Uterus (tissue), 4 donors: Measurements from ENCODE around the gene KLHL40. TPM values are rescaled to one million over a fixed set of nuclear protein-coding genes. Genes with fewer than 3 reads are reported as not detected.

Experiments used
- DNase-seq, 2 donors: peaks; one replicate each; pipeline ENCODE4 v3.0.0-alpha.2; 2019 to 2020
- H3K27ac ChIP-seq, 2 donors: fragments of 200-600 bp; sonication (generic); 1 replicate in 1 of 2; 2 replicates in 1 of 2; pipeline ENCODE4 v1.5.1; 2016 to 2018
- H3K27me3 ChIP-seq, 2 donors: fragments of 200-600 bp; sonication (generic); one replicate each; pipeline ENCODE4 v1.5.1; 2018 to 2019; ENCODE audit warnings: control low read depth in 1 of 2
- H3K36me3 ChIP-seq, 2 donors: fragments of 200-600 bp; sonication (generic); one replicate each; pipeline ENCODE4 v1.5.1; 2019; ENCODE audit warnings: control low read depth in 1 of 2
- H3K4me1 ChIP-seq, 2 donors: fragments of 200-600 bp; sonication (generic); one replicate each; pipeline ENCODE4 v1.5.1; 2018 to 2019; ENCODE audit warnings: control low read depth in 1 of 2
- H3K4me3 ChIP-seq, 2 donors: fragments of 200-600 bp; sonication (generic); 1 replicate in 1 of 2; 2 replicates in 1 of 2; pipeline ENCODE4 v1.5.1; 2018 to 2019; ENCODE audit warnings: mild to moderate bottlenecking in 1 of 2
- H3K9me3 ChIP-seq, 2 donors: fragments of 200-600 bp; sonication (generic); one replicate each; pipeline ENCODE4 v1.5.1; 2019; ENCODE audit warnings: control low read depth in 1 of 2
- POLR2A ChIP-seq, 2 donors: fragments of 450-650 bp; IDR thresholded peaks; one replicate each; pipeline ENCODE4 v1.6.1; 2016; ENCODE audit warnings: antibody characterized with exemption in 2 of 2, mild to moderate bottlenecking in 1 of 2, moderate library complexity in 1 of 2
- intact Hi-C: fragments of 100-400 bp; cut with DNase I; formaldehyde crosslinking; loops from one replicate; pipeline ENCODE4 v1.15.1; 2023; ENCODE audit warnings: low total_unique reads
- total RNA-seq, 4 donors: library from RNA; depleted of rRNA in 3 of 4; stranded (reverse); fragments of >200 nt in 3 of 4; gene quantifications; one replicate each; pipeline versions ENCODE4 v1.1.0 to v1.2.4, GENCODE V29; 2014 to 2023
- TF ChIP-seq, protein P1 (sequence below), 4 experiments: fragments of 200-600 bp in 2 of 4; fragments of 450-650 bp in 2 of 4; sonication (generic) in 2 of 4; IDR thresholded peaks; one replicate each; pipeline ENCODE4 v1.5.1; 2016 to 2019; ENCODE audit warnings: antibody characterized with exemption in 4 of 4, mild to moderate bottlenecking in 2 of 4, moderate library complexity in 1 of 4
- donor health status: DM: yes; HTN: yes; CAD: no.

Gene KLHL40
- total RNA-seq, 4 donors from 2014 or later, result not detected

DNA sequence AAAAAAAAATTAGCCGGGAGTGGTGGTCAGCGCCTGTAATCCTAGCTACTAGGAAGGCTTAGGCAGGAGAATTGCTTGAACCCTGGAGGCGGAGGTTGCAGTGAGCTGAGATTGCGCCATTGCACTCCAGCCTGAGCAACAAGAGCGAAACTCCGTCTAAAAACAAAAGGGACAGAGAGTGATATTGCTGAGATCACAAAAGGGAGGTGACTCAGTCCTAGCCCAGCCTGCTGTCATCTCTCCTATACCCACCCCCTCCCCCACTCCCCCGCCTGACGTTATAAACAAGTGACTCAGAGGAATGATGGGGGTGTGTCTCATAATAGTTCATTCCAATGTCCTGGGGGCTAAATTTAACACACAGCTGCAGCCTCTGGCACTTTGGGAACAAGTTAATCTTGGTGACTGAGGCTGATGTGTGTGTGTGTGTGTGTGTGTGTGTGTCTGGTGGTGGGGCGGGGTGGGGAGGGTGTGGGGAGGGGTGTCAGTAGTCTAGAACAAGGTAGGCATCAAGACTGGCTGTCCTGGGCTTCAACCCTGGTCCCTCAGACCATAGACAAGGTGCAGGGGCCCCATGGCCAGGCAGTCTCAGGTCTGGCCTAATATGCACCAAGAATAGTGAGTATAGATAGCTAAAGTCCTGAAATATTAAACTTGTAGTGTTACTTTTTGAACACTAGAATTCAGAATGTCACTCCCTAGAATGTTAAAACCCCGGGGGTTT, 1.3 kb upstream of the KLHL40 start:
- Histone ChIP-seq H3K9me3 (no peaks in the 10 kb centered on the region), H3K27me3 (no peaks in the 10 kb centered on the region), H3K4me1 (peaks cover 0 to 8% of the 10 kb centered on the region in 2 donors), H3K27ac (peak overlapping the region; percentile 55 to 69), H3K36me3 (no peaks in the 10 kb centered on the region), H3K4me3 (no peak overlapping the region)
- peak; percentile 59 to 88 for DNase-seq
- intact Hi-C loops, result no loop called here
- TF ChIP-seq, protein P1, sequence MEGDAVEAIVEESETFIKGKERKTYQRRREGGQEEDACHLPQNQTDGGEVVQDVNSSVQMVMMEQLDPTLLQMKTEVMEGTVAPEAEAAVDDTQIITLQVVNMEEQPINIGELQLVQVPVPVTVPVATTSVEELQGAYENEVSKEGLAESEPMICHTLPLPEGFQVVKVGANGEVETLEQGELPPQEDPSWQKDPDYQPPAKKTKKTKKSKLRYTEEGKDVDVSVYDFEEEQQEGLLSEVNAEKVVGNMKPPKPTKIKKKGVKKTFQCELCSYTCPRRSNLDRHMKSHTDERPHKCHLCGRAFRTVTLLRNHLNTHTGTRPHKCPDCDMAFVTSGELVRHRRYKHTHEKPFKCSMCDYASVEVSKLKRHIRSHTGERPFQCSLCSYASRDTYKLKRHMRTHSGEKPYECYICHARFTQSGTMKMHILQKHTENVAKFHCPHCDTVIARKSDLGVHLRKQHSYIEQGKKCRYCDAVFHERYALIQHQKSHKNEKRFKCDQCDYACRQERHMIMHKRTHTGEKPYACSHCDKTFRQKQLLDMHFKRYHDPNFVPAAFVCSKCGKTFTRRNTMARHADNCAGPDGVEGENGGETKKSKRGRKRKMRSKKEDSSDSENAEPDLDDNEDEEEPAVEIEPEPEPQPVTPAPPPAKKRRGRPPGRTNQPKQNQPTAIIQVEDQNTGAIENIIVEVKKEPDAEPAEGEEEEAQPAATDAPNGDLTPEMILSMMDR (IDR thresholded peaks at IDR 0.05), result no peak
- no peak for TF ChIP-seq POLR2A (IDR thresholded peaks at IDR 0.05)

DNA sequence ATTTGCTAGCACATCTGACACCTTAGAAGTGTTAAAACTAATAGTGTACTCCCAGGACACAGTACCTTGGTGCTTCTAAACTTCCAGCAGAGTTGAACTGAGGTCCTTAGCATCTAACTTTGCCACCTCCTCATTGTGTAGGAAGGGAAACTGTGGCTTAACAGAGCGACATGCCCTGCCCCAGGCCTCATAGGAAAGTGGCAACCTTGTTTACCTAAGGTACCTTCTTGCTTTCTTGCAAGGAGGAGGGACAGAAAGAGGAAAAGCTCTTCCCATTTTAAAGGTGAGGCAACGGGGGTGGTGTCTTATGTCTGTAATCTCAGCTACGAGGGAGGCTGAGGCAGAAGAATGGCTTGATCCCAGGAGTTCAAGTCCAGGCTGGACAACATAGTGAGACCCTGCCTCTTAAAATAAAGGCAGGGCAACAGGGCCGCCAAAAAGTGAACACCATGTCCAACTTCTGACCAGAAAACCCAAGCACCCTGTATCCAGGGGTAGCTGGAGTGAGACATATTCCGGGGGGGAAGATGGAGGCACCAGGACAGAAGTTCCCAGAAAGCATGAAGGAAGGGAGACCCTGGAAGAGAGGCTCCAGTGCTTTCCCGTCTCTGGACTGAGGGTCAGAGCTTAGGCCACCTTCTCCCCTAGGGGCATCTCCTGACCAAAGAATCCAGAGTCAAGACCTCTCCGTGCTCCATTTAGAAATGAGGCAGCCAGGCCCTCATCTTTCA, 540 bp upstream of the KLHL40 start:
- peak in 1 of 2 donors; percentile 6 for DNase-seq
- Histone ChIP-seq H3K36me3 (no peaks in the 10 kb centered on the region), H3K4me1 (peaks cover 0 to 8% of the 10 kb centered on the region in 2 donors), H3K27ac (peak overlapping the region; percentile 36 to 52), H3K4me3 (no peak overlapping the region), H3K27me3 (no peaks in the 10 kb centered on the region), H3K9me3 (no peaks in the 10 kb centered on the region)
- TF ChIP-seq POLR2A (IDR thresholded peaks at IDR 0.05), result no peak
- TF ChIP-seq, protein P1 (IDR thresholded peaks at IDR 0.05), result no peak
- intact Hi-C loops, result no loop called here

DNA sequence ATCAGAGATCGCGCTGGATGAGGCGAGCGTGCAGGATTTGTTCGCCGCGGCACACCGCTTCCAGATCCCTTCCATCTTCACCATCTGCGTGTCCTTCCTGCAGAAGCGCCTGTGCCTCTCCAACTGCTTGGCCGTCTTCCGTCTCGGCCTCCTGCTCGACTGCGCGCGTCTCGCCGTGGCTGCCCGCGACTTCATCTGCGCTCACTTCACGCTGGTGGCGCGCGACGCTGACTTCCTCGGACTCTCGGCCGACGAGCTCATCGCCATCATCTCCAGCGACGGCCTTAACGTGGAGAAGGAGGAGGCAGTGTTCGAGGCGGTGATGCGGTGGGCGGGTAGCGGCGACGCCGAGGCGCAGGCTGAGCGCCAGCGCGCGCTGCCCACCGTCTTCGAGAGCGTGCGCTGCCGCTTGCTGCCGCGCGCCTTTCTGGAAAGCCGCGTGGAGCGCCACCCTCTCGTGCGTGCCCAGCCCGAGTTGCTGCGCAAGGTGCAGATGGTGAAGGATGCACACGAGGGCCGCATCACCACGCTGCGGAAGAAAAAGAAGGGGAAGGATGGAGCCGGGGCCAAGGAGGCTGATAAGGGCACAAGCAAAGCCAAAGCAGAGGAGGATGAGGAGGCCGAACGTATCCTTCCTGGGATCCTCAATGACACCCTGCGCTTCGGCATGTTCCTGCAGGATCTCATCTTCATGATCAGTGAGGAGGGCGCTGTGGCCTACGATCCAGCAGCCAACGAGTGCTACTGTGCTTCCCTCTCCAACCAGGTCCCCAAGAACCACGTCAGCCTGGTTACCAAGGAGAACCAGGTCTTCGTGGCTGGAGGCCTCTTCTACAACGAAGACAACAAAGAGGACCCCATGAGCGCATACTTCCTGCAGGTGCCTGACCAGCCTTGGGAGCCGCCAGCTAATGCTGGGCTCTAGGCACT, 819 bp downstream of the KLHL40 start:
- Histone ChIP-seq H3K27ac (no peak overlapping the region), H3K9me3 (no peaks in the 10 kb centered on the region), H3K4me3 (no peak overlapping the region), H3K36me3 (no peaks in the 10 kb centered on the region), H3K27me3 (no peaks in the 10 kb centered on the region), H3K4me1 (peaks cover 0 to 8% of the 10 kb centered on the region in 2 donors)
- no peak for TF ChIP-seq POLR2A (IDR thresholded peaks at IDR 0.05)
- TF ChIP-seq, protein P1 (IDR thresholded peaks at IDR 0.05), result no peak
- intact Hi-C loops, result no loop called here
- DNase-seq, result peak in 1 of 2 donors; percentile 6

DNA sequence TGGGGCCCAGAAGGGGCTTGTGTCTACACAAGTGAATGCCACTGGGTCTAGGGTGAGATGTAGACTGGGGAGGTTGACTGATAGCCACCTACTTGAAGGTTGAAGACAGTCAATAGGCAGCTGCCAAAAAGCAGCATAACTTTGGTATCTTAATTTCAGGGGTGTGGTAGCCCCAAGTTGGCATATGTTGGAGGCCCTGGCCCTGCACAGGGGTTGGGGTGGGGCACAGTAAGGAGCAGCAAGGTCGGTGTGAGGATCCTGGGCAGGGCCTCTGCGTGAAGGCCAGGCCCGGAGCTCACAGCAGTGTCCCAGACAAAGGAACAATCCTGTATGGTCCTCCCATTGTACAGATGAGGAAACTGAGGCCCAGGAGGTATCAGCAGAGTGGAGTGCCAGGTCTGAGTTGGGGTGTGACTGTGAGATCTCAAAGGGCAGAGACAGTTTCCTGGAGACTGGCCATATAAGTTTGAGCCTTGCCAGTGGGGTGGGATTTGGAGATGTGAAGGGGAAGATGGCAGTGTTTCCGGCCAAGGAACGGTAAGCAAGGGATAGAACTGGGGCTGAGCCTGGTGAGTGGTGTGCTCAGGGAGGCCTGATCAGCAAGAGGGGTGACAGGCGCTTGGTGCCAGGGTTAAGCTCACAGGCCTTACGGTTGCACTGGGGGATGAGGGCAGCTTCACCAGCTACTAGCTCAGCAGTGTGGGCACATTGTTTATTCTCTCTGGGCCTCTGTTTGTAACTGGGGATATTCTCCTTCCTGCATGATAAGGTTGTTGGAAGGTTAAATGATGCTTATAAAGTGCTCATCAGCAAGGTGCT, 1.7 kb downstream of the KLHL40 start:
- no peaks in the 10 kb centered on the region for H3K9me3 ChIP-seq
- no peak overlapping the region for H3K27ac ChIP-seq
- H3K36me3 ChIP-seq, result no peaks in the 10 kb centered on the region
- H3K4me1 ChIP-seq, result peaks cover 0 to 8% of the 10 kb centered on the region in 2 donors
- intact Hi-C loops, result no loop called here
- no peak for DNase-seq
- no peaks in the 10 kb centered on the region for H3K27me3 ChIP-seq
- no peak overlapping the region for H3K4me3 ChIP-seq
- no peak for TF ChIP-seq POLR2A (IDR thresholded peaks at IDR 0.05)
- TF ChIP-seq, protein P1 (IDR thresholded peaks at IDR 0.05), result no peak
